Type B pancreatic cell (in vitro differentiated cells): Measurements from ENCODE around the gene CDCA7L. TPM values are rescaled to one million over a fixed set of nuclear protein-coding genes. Genes with fewer than 3 reads are reported as not detected.

Experiments
- DNase-seq: peaks from one replicate; pipeline ENCODE4 v3.0.0; 2021; ENCODE audit warnings: mixed read lengths; ENCODE audit not compliant: unreplicated experiment; ENCODE audit errors: extremely low spot score
- H3K27ac Mint-ChIP-seq: 2 replicates; pipeline ENCODE4 v1.8.0; 2021; ENCODE audit warnings: mild to moderate bottlenecking, mixed read lengths
- H3K27me3 Mint-ChIP-seq: 2 replicates; pipeline ENCODE4 v1.8.0; 2021; ENCODE audit warnings: mixed read lengths
- H3K36me3 Mint-ChIP-seq: 2 replicates; pipeline ENCODE4 v1.8.0; 2021; ENCODE audit warnings: mixed read lengths
- H3K4me1 Mint-ChIP-seq: one replicate; pipeline ENCODE4 v1.8.0; 2021; ENCODE audit warnings: mixed read lengths; ENCODE audit not compliant: unreplicated experiment
- H3K4me3 Mint-ChIP-seq: 2 replicates; pipeline ENCODE4 v1.8.0; 2021; ENCODE audit warnings: mild to moderate bottlenecking, mixed read lengths
- H3K9me3 Mint-ChIP-seq: 2 replicates; pipeline ENCODE4 v1.8.0; 2021; ENCODE audit warnings: mixed read lengths
- total RNA-seq: library from RNA; stranded (reverse); gene quantifications from 2 replicates; pipeline ENCODE4 v1.2.1, GENCODE V29; 2021; ENCODE audit warnings: low replicate concordance
- TF ChIP-seq, protein P1 (sequence below): fragments of 200-600 bp; sonication (generic); conservative IDR thresholded peaks from 2 replicates; pipeline ENCODE4 v1.5.0; 2021; ENCODE audit warnings: antibody characterized with exemption, mild to moderate bottlenecking

Gene CDCA7L
- total RNA-seq, 1 donor from 2014 or later, result 37.8 TPM

DNA sequence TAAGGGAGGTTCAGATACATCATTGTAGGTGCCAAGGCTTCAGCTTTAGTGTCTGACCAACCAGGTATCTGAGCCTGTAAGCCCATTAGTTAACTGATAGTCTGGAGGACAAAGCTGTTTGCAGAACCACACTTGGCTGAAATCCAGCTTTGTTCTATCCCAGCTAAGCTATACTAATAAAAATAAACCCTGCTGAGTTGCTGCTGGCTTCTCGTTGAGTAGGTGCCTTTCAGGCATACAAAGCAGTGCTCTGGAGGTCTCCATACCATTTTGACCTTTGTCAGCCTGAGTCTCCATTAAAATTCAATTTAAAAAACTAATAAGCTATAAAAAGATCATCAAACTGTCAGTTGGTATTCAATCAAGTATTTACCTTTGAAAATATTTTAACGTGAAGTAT, 22.0 kb downstream of the CDCA7L start:
- H3K4me3 Mint-ChIP-seq, result no peak overlapping the region
- H3K36me3 Mint-ChIP-seq, result peaks cover 11% of the 10 kb centered on the region
- DNase-seq, result no peak
- H3K27me3 Mint-ChIP-seq, result peaks cover 4% of the 10 kb centered on the region
- no peak overlapping the region for H3K27ac Mint-ChIP-seq
- no peaks in the 10 kb centered on the region for H3K9me3 Mint-ChIP-seq
- H3K4me1 Mint-ChIP-seq, result peaks cover 4% of the 10 kb centered on the region
- TF ChIP-seq, protein P1, sequence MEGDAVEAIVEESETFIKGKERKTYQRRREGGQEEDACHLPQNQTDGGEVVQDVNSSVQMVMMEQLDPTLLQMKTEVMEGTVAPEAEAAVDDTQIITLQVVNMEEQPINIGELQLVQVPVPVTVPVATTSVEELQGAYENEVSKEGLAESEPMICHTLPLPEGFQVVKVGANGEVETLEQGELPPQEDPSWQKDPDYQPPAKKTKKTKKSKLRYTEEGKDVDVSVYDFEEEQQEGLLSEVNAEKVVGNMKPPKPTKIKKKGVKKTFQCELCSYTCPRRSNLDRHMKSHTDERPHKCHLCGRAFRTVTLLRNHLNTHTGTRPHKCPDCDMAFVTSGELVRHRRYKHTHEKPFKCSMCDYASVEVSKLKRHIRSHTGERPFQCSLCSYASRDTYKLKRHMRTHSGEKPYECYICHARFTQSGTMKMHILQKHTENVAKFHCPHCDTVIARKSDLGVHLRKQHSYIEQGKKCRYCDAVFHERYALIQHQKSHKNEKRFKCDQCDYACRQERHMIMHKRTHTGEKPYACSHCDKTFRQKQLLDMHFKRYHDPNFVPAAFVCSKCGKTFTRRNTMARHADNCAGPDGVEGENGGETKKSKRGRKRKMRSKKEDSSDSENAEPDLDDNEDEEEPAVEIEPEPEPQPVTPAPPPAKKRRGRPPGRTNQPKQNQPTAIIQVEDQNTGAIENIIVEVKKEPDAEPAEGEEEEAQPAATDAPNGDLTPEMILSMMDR, result no peak

DNA sequence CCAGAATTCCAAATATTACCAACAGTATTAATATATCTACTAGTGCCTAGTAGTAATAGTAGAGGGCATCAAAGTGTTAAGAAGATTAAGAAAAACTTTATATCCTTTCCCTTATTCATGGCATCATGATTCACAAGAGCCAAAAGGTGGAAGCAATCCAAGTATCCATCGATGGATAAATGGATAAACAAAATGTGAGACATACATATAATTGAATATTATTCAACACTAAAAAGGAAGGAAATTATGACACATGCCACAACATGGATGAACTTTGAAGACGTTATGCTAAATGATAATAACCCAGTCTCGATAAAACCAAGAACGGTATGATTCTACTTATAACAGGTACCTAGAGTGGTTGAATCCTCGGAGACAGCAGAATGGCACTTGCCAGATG, 23.1 kb downstream of the CDCA7L start:
- no peak overlapping the region for H3K27ac Mint-ChIP-seq
- H3K4me3 Mint-ChIP-seq, result no peak overlapping the region
- H3K4me1 Mint-ChIP-seq, result peaks cover 4% of the 10 kb centered on the region
- TF ChIP-seq, protein P1, result no peak
- H3K27me3 Mint-ChIP-seq, result peaks cover 4% of the 10 kb centered on the region
- H3K36me3 Mint-ChIP-seq, result peaks cover 7% of the 10 kb centered on the region
- H3K9me3 Mint-ChIP-seq, result no peaks in the 10 kb centered on the region
- DNase-seq, result no peak

DNA sequence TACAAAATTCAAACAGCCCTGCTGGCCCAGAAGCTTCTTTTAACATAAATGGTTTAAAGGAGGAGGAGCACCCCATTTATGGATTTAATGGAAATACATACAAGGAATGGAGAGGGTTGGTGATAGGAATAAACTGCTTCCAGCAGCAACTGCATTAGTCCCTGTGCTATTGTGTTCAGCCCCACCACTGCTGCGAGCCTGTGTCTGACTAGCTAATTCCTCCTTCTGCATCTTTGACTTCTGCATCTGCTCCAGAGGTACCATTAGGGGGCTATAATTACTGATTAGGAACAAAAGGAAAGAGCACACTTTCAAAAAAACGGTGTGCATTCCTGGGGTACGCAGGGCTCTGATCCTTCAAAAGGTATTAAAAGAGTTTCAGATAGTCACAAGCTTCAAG, 24.8 kb downstream of the CDCA7L start:
- H3K36me3 Mint-ChIP-seq, result peaks cover 5% of the 10 kb centered on the region
- DNase-seq, result no peak
- TF ChIP-seq, protein P1, result no peak
- peaks cover 4% of the 10 kb centered on the region for H3K27me3 Mint-ChIP-seq
- H3K27ac Mint-ChIP-seq, result no peak overlapping the region
- peaks cover 4% of the 10 kb centered on the region for H3K4me1 Mint-ChIP-seq
- no peak overlapping the region for H3K4me3 Mint-ChIP-seq
- H3K9me3 Mint-ChIP-seq, result no peaks in the 10 kb centered on the region

DNA sequence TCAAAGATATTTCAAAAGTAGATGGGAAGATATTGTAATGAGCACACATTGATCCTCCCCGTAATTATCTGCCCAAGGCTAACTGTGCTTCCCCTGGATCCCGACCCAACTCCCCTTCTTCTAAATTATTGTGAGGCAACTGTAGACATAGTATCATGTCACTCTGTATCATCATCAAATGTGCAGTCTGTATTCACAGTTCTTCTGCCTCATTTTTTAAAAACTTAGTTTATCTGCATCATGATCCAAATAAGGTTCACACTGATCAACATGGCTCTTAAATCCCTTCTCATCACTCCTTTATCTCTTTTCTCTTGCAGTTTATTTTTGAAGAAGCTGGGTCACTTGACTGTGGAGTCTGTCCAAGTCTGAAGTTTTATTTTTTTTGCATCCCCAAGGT, 27.5 kb downstream of the CDCA7L start:
- Mint-ChIP-seq H3K4me3 (no peak overlapping the region), H3K27me3 (peaks cover 4% of the 10 kb centered on the region), H3K9me3 (peaks cover 7% of the 10 kb centered on the region), H3K4me1 (peaks cover 11% of the 10 kb centered on the region), H3K36me3 (peaks cover 23% of the 10 kb centered on the region), H3K27ac (no peak overlapping the region)
- DNase-seq, result no peak
- TF ChIP-seq, protein P1, result no peak

DNA sequence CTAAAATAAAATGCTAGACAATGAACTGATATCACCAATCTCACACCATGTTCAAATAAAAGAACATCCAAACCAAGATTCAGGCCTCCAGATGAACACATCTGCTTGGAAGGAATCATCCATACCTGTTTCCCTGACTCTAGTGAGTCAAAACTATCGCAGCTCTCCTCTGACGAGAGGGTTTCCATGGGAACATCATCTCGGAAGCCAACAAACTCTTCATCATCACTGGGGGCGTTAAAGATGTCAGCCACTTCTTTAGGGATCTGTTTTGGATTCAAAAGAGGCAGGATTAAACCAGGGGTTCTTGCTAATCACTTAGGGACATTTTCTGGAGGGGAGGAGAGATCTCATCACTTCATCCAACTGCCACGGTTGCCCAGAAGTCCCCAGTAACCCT, 29.1 kb downstream of the CDCA7L start:
- Mint-ChIP-seq H3K4me1 (peaks cover 15% of the 10 kb centered on the region), H3K27ac (no peak overlapping the region), H3K4me3 (no peak overlapping the region), H3K9me3 (peaks cover 7% of the 10 kb centered on the region), H3K27me3 (no peaks in the 10 kb centered on the region), H3K36me3 (peaks cover 29% of the 10 kb centered on the region)
- no peak for DNase-seq
- TF ChIP-seq, protein P1, result no peak

DNA sequence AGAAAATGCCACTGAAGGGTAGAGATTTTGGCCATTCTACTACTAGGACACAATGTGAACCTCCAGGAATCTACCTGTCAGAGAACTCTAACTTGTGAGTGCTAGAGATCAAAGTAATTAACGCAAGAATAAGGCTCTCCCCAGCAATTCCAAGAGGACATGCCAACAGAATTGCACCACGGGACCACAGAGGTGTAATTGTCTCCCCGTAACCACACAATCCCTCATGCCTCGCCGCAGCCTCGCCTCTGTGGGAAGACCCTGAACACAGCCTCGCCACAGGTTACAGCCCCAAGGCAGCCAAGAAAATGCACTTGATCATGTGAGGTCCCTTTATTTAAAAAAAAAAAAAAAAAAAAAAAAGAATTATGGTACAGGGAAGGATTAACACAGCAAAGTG, 29.5 kb downstream of the CDCA7L start:
- Mint-ChIP-seq H3K27me3 (no peaks in the 10 kb centered on the region), H3K9me3 (peaks cover 7% of the 10 kb centered on the region), H3K4me3 (no peak overlapping the region), H3K36me3 (peaks cover 32% of the 10 kb centered on the region), H3K4me1 (peaks cover 12% of the 10 kb centered on the region), H3K27ac (no peak overlapping the region)
- TF ChIP-seq, protein P1, result no peak
- no peak for DNase-seq
